ENCODE data around the gene MYH13. TPM values are rescaled to one million over a fixed set of nuclear protein-coding genes. Genes with fewer than 3 reads are reported as not detected.

MYH13 gene
- total and polyA plus RNA-seq, 9 of the 15 experiments (the other 6 are each of a cell fraction or from before 2014, with no cell fraction given), result 0.01 TPM; not detected in 8

- ATAC-seq (no peak), FAIRE-seq (no peak), DNase-seq (ENCODE audit: extremely low read depth in 1 of 4, low spot score in 3 of 4) (no peak)
- ChIA-PET POLR2A (no interaction called here), CTCF (ENCODE audit: low intra/inter-chr PET ratio) (no interaction called here)
- Histone ChIP-seq H3K27ac (ENCODE audit: extremely low read depth, low read depth, low read length) (no peak overlapping the region), H3K79me2 (ENCODE audit: control insufficient read depth, insufficient read depth, low read length) (no peaks in the 10 kb centered on the region), H3K9me3 (replicated peaks; ENCODE audit: control insufficient read depth, insufficient read depth, low read depth, low read length) (no peaks in the 10 kb centered on the region), H3K4me1 (replicated peaks in 1 of 2; ENCODE audit: control insufficient read depth in 2 of 2, insufficient read depth in 2 of 2, low read length in 2 of 2) (no peaks in the 10 kb centered on the region), H3K9me1 (ENCODE audit: control insufficient read depth, insufficient read depth, low read length) (no peaks in the 10 kb centered on the region), H3K36me3 (ENCODE audit: control insufficient read depth, insufficient read depth, low read length) (no peaks in the 10 kb centered on the region), H3K4me2 (ENCODE audit: insufficient read depth, low read length) (no peak overlapping the region), H3K9ac (ENCODE audit: insufficient read depth in 1 of 2, low read depth in 2 of 2, low read length in 2 of 2) (no peak overlapping the region), H3K27me3 (ENCODE audit: control insufficient read depth in 2 of 2, insufficient read depth in 2 of 2, low read length in 2 of 2) (no peaks in the 10 kb centered on the region; a peak in 1 of 5 replicates), H3K4me3 (no peak overlapping the region), H4K20me1 (replicated peaks; ENCODE audit: control insufficient read depth, insufficient read depth, low read length) (no peaks in the 10 kb centered on the region), H2AFZ (ENCODE audit: low read depth, low read length) (no peak overlapping the region)
- WGBS (ENCODE audit: insufficient coverage, low coverage, missing lambda C conversion rate), result 7% methylated on average over 4 of the region's 10 CpGs
- intact Hi-C loops (cut with micrococcal nuclease), result no loop called here
- in situ Hi-C loops (cut with MboI), result no loop called here
- no TSS peak for BruUV-seq (replicated peaks)
- no peak for TF ChIP-seq HDAC6 (IDR thresholded peaks at IDR 0.05; ENCODE audit: low read depth, low read length)
- TF ChIP-seq CHAMP1 (IDR thresholded peaks at IDR 0.05), result no peak
- no peak for TF ChIP-seq E2F1 (CRISPR knock-in tag; IDR thresholded peaks at IDR 0.05)
- no peak for TF ChIP-seq ZNF699 (CRISPR knock-in tag; IDR thresholded peaks at IDR 0.05; ENCODE audit: insufficient replicate concordance)
- TF ChIP-seq ZNF133 (CRISPR knock-in tag; IDR thresholded peaks at IDR 0.05), result no peak
- no peak for TF ChIP-seq HMGXB4 (CRISPR knock-in tag; IDR thresholded peaks at IDR 0.05)
- TF ChIP-seq ELF2 (CRISPR knock-in tag; IDR thresholded peaks at IDR 0.05), result no peak
- TF ChIP-seq MAFK (IDR thresholded peaks at IDR 0.05; ENCODE audit: low read length), result no peak
- TF ChIP-seq CCNT2 (IDR thresholded peaks at IDR 0.05; ENCODE audit: borderline replicate concordance, extremely low read depth, insufficient read length, low read depth, low read length), result no peak
- TF ChIP-seq RFX7 (CRISPR knock-in tag; IDR thresholded peaks at IDR 0.05), result no peak
- no peak for TF ChIP-seq BRF1 (IDR thresholded peaks at IDR 0.05; ENCODE audit: borderline replicate concordance, extremely low read depth, insufficient read length)
- TF ChIP-seq ZFP30 (CRISPR knock-in tag; IDR thresholded peaks at IDR 0.05; ENCODE audit: borderline replicate concordance), result no peak
- TF ChIP-seq DACH1 (IDR thresholded peaks at IDR 0.05; ENCODE audit: partially characterized antibody), result no peak
- TF ChIP-seq ZEB2 (IDR thresholded peaks at IDR 0.05), result no peak
- no peak for TF ChIP-seq GATAD2A (IDR thresholded peaks at IDR 0.05)
- no peak for TF ChIP-seq ZNF518B (CRISPR knock-in tag; IDR thresholded peaks at IDR 0.05)
These were observed 35.7 kb downstream of the MYH13 start for GRCh38 chr17:10337136-10337535.
